Measurements from ENCODE around the gene ADIPOQ. TPM values are rescaled to one million over a fixed set of nuclear protein-coding genes. Genes with fewer than 3 reads are reported as not detected.

The ADIPOQ gene
- total and polyA plus RNA-seq, 10 donors = 0.11 to 0.17 (median 0.12) TPM; not detected in 7

GRCh38 chr3:186839874-186840641, 2.5 kb upstream of the ADIPOQ start:
- no peak overlapping the region for H3K4me3 ChIP-seq
- peaks cover 0 to 14% (median 0%) of the 10 kb centered on the region in 7 donors for H3K27me3 ChIP-seq (replicated peaks in 1 of 7)
- no peaks in the 10 kb centered on the region for H3K36me3 ChIP-seq
- intact Hi-C loops (cut with DNase I; ENCODE audit: low total_unique reads) = no loop called here
- DNase-seq = no peak
- H3K9me3 ChIP-seq = no peaks in the 10 kb centered on the region
- 80 to 88% (median 83%) methylated on average over 17 of the region's 17 CpGs for WGBS, 5 donors
- H3K27ac ChIP-seq = no peak overlapping the region
- no peak for TF ChIP-seq POLR2AphosphoS5 (IDR thresholded peaks at IDR 0.05)
- TF ChIP-seq CTCF (IDR thresholded peaks at IDR 0.05 in 8 of 11, conservative IDR thresholded peaks at IDR 0.05 in 3 of 11) = no peak
- TF ChIP-seq POLR2A (IDR thresholded peaks at IDR 0.05) = no peak
- H3K4me1 ChIP-seq = no peaks in the 10 kb centered on the region

GRCh38 chr3:186841620-186842019, 890 bp upstream of the ADIPOQ start:
- H3K4me3 ChIP-seq = no peak overlapping the region
- H3K36me3 ChIP-seq = no peaks in the 10 kb centered on the region
- DNase-seq = no peak
- H3K27ac ChIP-seq = no peak overlapping the region
- H3K27me3 ChIP-seq (replicated peaks in 1 of 7) = peaks cover 0 to 29% (median 0%) of the 10 kb centered on the region in 7 donors
- intact Hi-C loops (cut with DNase I; ENCODE audit: low total_unique reads) = no loop called here
- H3K4me1 ChIP-seq = no peaks in the 10 kb centered on the region
- no peak for TF ChIP-seq POLR2A (IDR thresholded peaks at IDR 0.05)
- no peak for TF ChIP-seq POLR2AphosphoS5 (IDR thresholded peaks at IDR 0.05)
- no peak for TF ChIP-seq CTCF (IDR thresholded peaks at IDR 0.05 in 8 of 11, conservative IDR thresholded peaks at IDR 0.05 in 3 of 11)
- 83 to 95% (median 88%) methylated on average over 4 of the region's 4 CpGs for WGBS, 5 donors
- no peaks in the 10 kb centered on the region for H3K9me3 ChIP-seq

DNA sequence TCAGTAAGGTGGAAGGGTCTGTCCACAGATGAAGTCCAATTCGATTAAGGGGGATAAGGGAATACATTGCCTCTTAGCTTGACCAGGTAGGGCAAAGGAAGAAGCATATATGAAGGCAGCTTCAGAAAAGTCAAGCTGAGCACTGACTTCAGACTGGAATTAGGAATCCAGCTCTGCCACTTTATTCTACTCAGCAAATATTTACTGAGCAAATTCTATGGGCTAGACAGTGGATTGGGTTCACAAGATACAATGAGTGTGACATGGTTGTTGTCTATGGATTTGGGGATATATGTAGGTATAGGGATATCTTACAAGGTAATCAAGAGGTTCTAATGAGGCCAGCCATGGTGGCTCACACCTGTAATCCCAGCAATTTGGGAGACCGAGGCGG, 526 bp downstream of the ADIPOQ start:
- intact Hi-C loops (cut with DNase I; ENCODE audit: low total_unique reads) = no loop called here
- WGBS, 5 donors = 84 to 94% (median 86%) methylated on average over 3 of the region's 3 CpGs
- Histone ChIP-seq H3K36me3 (no peaks in the 10 kb centered on the region), H3K27ac (no peak overlapping the region), H3K27me3 (replicated peaks in 1 of 7) (peaks cover 0 to 31% (median 0%) of the 10 kb centered on the region in 7 donors), H3K9me3 (no peaks in the 10 kb centered on the region), H3K4me3 (no peak overlapping the region), H3K4me1 (no peaks in the 10 kb centered on the region)
- no peak for DNase-seq
- no peak for TF ChIP-seq POLR2AphosphoS5 (IDR thresholded peaks at IDR 0.05)
- TF ChIP-seq POLR2A (IDR thresholded peaks at IDR 0.05) = no peak
- no peak for TF ChIP-seq CTCF (IDR thresholded peaks at IDR 0.05 in 8 of 11, conservative IDR thresholded peaks at IDR 0.05 in 3 of 11)

DNA sequence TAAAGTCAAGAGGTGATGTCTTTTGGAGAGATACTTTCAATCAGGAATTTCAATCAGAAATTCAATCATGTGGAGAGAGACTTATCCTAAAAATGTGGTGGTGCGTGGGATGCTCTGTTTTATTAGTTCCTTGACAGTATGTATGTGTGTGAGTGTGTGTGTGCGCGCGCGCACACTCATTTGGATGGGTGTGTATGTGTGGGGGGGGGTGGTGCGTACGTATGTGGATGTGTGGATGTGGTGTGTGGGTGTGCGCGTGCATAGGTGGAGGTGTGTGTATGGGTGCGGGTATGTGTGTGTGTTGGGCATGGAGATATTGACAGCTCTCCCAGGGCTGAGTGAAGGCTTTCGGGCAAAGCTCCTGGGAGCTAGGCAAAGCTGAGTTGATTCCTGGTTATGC, 2.4 kb downstream of the ADIPOQ start:
- no peak overlapping the region for H3K27ac ChIP-seq
- intact Hi-C loops (cut with DNase I; ENCODE audit: low total_unique reads) = loop anchor here (5.0 kb wide), 1 partner anchor 322 kb away; no protein-coding TSS in a partner anchor

More for the DNA sequence above, 2.4 kb downstream of the ADIPOQ start:
- TF ChIP-seq POLR2AphosphoS5 (IDR thresholded peaks at IDR 0.05) (no peak), POLR2A (IDR thresholded peaks at IDR 0.05) (no peak), CTCF (IDR thresholded peaks at IDR 0.05 in 8 of 11, conservative IDR thresholded peaks at IDR 0.05 in 3 of 11) (no peak)
- no peaks in the 10 kb centered on the region for H3K36me3 ChIP-seq
- H3K27me3 ChIP-seq (replicated peaks in 1 of 7) = peaks cover 0 to 31% (median 0%) of the 10 kb centered on the region in 7 donors
- no peaks in the 10 kb centered on the region for H3K9me3 ChIP-seq
- peaks cover 0 to 9% (median 0%) of the 10 kb centered on the region in 6 donors for H3K4me1 ChIP-seq
- 84 to 94% (median 86%) methylated on average over 11 of the region's 11 CpGs for WGBS, 5 donors
- no peak for DNase-seq
- H3K4me3 ChIP-seq = no peak overlapping the region

Data from spleen (tissue), 11 donors.